Trophoblast cell (in vitro differentiated cells and primary cell): ENCODE measurements around the gene SLC7A5.
"Not testable (repeated sequence)": the region's sequence is repeated elsewhere in the genome, so short reads cannot be mapped to it uniquely, and the experiment has no call there.

Source experiments
- DNase-seq, 2 donors: peaks; one replicate each; pipeline ENCODE4 v3.0.0-alpha.2; 2016
- H2AFZ ChIP-seq: 2 replicates; pipeline ENCODE4 v1.6.1; 2013; ENCODE audit warnings: low read length, moderate library complexity, mild to moderate bottlenecking; ENCODE audit not compliant: insufficient read depth, poor library complexity
- H2AK5ac ChIP-seq: 2 replicates; pipeline ENCODE4 v1.6.1; 2013; ENCODE audit warnings: mild to moderate bottlenecking, low read length
- H2BK120ac ChIP-seq: 2 replicates; pipeline ENCODE4 v1.6.1; 2013; ENCODE audit warnings: low read length, mild to moderate bottlenecking, moderate library complexity; ENCODE audit not compliant: insufficient read depth, poor library complexity
- H2BK12ac ChIP-seq: 2 replicates; pipeline ENCODE4 v1.6.1; 2013; ENCODE audit warnings: mild to moderate bottlenecking, low read length, moderate library complexity
- H2BK5ac ChIP-seq: 2 replicates; pipeline ENCODE4 v1.6.1; 2013; ENCODE audit warnings: low read length, low read depth, moderate library complexity, mild to moderate bottlenecking; ENCODE audit not compliant: poor library complexity
- H3K14ac ChIP-seq: 2 replicates; pipeline ENCODE4 v1.6.1; 2013; ENCODE audit warnings: mild to moderate bottlenecking, low read length
- H3K18ac ChIP-seq: 2 replicates; pipeline ENCODE4 v1.6.1; 2013; ENCODE audit warnings: mild to moderate bottlenecking, low read length
- H3K23ac ChIP-seq: 2 replicates; pipeline ENCODE4 v1.6.1; 2013; ENCODE audit warnings: low read length
- H3K27ac ChIP-seq: 2 replicates; pipeline ENCODE4 v1.5.1; 2013; ENCODE audit warnings: low read depth, mild to moderate bottlenecking, inconsistent platforms, low read length, moderate library complexity
- H3K27me3 ChIP-seq: 2 replicates; pipeline ENCODE4 v1.6.1; 2013; ENCODE audit warnings: inconsistent platforms, mild to moderate bottlenecking, low read length, moderate library complexity; ENCODE audit not compliant: insufficient read depth
- H3K36me3 ChIP-seq, 2 experiments: 1 replicate in 1 of 2; 2 replicates in 1 of 2; pipeline ENCODE4 v1.6.1; 2013; ENCODE audit warnings: low read length in 2 of 2, mild to moderate bottlenecking in 2 of 2, moderate library complexity in 1 of 2; ENCODE audit not compliant: insufficient read depth in 2 of 2, control insufficient read depth in 1 of 2
- H3K4ac ChIP-seq: 2 replicates; pipeline ENCODE4 v1.6.1; 2013; ENCODE audit warnings: low read depth, mild to moderate bottlenecking, low read length, moderate library complexity
- H3K4me1 ChIP-seq, 2 experiments: 1 replicate in 1 of 2; 2 replicates in 1 of 2; pipeline ENCODE4 v1.6.1; 2013; ENCODE audit warnings: low read length in 2 of 2, mild to moderate bottlenecking in 2 of 2, moderate library complexity in 1 of 2; ENCODE audit not compliant: insufficient read depth in 2 of 2, control insufficient read depth in 1 of 2
- H3K4me2 ChIP-seq: 2 replicates; pipeline ENCODE4 v1.6.1; 2013; ENCODE audit warnings: inconsistent platforms, mild to moderate bottlenecking, low read length, moderate library complexity
- H3K4me3 ChIP-seq: 2 replicates; pipeline ENCODE4 v1.5.1; 2013; ENCODE audit warnings: mild to moderate bottlenecking, low read depth, low read length, inconsistent platforms
- H3K79me1 ChIP-seq: one replicate; pipeline ENCODE4 v1.6.1; 2013; ENCODE audit warnings: low read length
- H3K79me2 ChIP-seq: 2 replicates; pipeline ENCODE4 v1.6.1; 2013; ENCODE audit warnings: low read length, mild to moderate bottlenecking; ENCODE audit not compliant: control insufficient read depth, insufficient read depth, poor library complexity
- H3K9ac ChIP-seq: 2 replicates; pipeline ENCODE4 v1.6.1; 2013; ENCODE audit warnings: mild to moderate bottlenecking, low read length
- H3K9me3 ChIP-seq: 2 replicates; pipeline ENCODE4 v1.6.1; 2013; ENCODE audit warnings: low read depth, mild to moderate bottlenecking, control low read depth, inconsistent platforms, low read length; ENCODE audit not compliant: insufficient read depth
- H4K12ac ChIP-seq: 2 replicates; pipeline ENCODE4 v1.6.1; 2013; ENCODE audit warnings: low read depth, mild to moderate bottlenecking, low read length, moderate library complexity
- H4K8ac ChIP-seq: 2 replicates; pipeline ENCODE4 v1.6.1; 2013; ENCODE audit warnings: low read depth, mild to moderate bottlenecking, low read length, moderate library complexity
- H4K91ac ChIP-seq: one replicate; pipeline ENCODE4 v1.6.1; 2013; ENCODE audit warnings: low read depth, mild to moderate bottlenecking, low read length, moderate library complexity
- WGBS: extraction: QIAGEN DNeasy Blood & Tissue Kit; methylation state at CpG from one replicate; pipeline ENCODE4 v1.1.7; 2013; ENCODE audit warnings: missing lambda C conversion rate; ENCODE audit not compliant: insufficient read length, insufficient coverage; ENCODE audit errors: extremely low coverage; 5-methylcytosine and 5-hydroxymethylcytosine counted together

The SLC7A5 gene

DNA sequence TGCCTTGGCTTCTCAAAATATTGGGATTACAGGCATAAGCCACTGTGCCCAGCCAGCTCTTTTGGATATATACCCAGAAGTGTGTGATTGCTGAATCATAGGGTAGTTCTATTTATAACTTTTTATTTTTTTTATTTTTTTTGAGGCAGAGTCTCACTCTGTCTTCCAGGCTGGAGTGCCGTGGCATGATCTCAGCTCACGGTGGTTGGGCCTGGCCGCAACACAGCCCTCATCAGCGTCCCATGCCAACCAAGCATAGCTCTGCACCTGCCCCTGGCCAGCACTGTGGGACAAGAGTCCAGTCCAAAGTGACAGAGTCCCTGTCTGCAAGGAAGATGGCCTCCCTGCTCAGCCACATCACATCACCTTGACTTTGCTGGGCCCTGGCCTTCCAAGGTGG, 24.7 kb upstream of the SLC7A5 start:
- H2BK5ac ChIP-seq, H4K12ac ChIP-seq, H3K79me1 ChIP-seq, H3K79me2 ChIP-seq, H3K23ac ChIP-seq, H3K18ac ChIP-seq, H4K91ac ChIP-seq, H3K9ac ChIP-seq, H2BK120ac ChIP-seq, H2AK5ac ChIP-seq, H3K36me3 ChIP-seq, H3K4me2 ChIP-seq, H2BK12ac ChIP-seq, H3K27me3 ChIP-seq, DNase-seq, H3K4me3 ChIP-seq, H3K9me3 ChIP-seq, H4K8ac ChIP-seq, H3K4me1 ChIP-seq, H3K4ac ChIP-seq, H3K27ac ChIP-seq, H2AFZ ChIP-seq, H3K14ac ChIP-seq: not testable (repeated sequence)
- WGBS = no CpG with 5 or more reads among the region's 4 CpGs

DNA sequence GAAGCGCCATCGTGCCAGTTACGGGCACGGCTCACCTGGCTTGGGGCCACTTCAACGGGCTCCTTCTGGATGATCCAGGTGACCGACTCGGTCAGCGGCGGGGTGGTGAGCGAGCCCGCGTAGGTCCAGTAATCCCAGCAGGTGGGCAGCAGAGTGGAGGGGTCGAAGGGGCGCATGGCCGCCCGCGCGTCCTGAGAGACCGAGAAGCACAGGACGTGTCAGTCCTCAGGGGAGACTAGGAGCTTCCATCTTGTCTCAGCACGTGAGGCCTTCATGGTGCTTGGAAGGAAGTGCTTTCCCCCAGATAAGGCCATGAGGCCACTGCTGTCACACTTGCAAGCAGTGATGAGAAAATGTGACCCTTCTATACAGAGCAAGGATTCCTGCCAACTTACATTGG, 22.5 kb upstream of the SLC7A5 start:
- Histone ChIP-seq H3K27me3 (no peaks in the 10 kb centered on the region), H3K23ac (no peak overlapping the region), H3K79me2 (no peaks in the 10 kb centered on the region), H2BK5ac (no peak overlapping the region), H3K36me3 (no peaks in the 10 kb centered on the region), H3K9me3 (no peaks in the 10 kb centered on the region), H3K79me1 (no peaks in the 10 kb centered on the region), H3K4me1 (peaks cover 0 to 2% of the 10 kb centered on the region in 2 experiments), H3K14ac (no peak overlapping the region), H2BK120ac (no peak overlapping the region), H2BK12ac (no peak overlapping the region), H2AFZ (no peak overlapping the region), H3K18ac (no peak overlapping the region), H3K27ac (no peak overlapping the region), H2AK5ac (no peak overlapping the region), H3K4me2 (no peak overlapping the region), H4K91ac (no peak overlapping the region), H3K4me3 (no peak overlapping the region), H4K8ac (no peak overlapping the region), H3K4ac (no peak overlapping the region), H4K12ac (no peak overlapping the region), H3K9ac (no peak overlapping the region)
- DNase-seq = no peak
- no CpG with 5 or more reads among the region's 21 CpGs for WGBS

DNA sequence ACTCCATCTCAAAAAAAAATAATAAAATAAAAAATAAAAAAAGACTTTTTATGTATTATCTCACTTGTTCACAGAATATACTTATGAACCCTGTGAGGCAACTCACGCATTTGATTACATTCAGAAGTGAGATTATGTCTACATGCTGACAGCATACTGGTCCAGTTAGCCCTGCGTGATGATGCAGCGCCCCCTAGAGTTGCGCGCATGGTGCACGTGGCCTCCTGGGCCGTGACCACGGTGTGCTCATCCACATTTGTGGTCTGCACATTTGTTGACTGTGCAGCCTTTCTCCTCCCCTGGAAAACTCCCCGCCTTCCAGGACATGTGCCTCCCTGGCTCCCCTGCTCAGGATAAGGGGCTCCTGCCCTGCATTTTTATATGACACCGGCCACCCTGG, 20.5 kb upstream of the SLC7A5 start:
- not testable (repeated sequence) for H2BK120ac ChIP-seq, H3K18ac ChIP-seq, H3K4me1 ChIP-seq, H3K14ac ChIP-seq, H3K27ac ChIP-seq, H3K9me3 ChIP-seq, H3K4ac ChIP-seq, H4K91ac ChIP-seq, H4K12ac ChIP-seq, H4K8ac ChIP-seq, H3K4me3 ChIP-seq, H3K79me2 ChIP-seq, H2AK5ac ChIP-seq, H2BK5ac ChIP-seq, H3K79me1 ChIP-seq, H3K36me3 ChIP-seq, H2AFZ ChIP-seq, H3K4me2 ChIP-seq, H3K23ac ChIP-seq, H2BK12ac ChIP-seq, H3K27me3 ChIP-seq, H3K9ac ChIP-seq
- no CpG with 5 or more reads among the region's 10 CpGs for WGBS
- peak in 1 of 2 donors; percentile 28 for DNase-seq

DNA sequence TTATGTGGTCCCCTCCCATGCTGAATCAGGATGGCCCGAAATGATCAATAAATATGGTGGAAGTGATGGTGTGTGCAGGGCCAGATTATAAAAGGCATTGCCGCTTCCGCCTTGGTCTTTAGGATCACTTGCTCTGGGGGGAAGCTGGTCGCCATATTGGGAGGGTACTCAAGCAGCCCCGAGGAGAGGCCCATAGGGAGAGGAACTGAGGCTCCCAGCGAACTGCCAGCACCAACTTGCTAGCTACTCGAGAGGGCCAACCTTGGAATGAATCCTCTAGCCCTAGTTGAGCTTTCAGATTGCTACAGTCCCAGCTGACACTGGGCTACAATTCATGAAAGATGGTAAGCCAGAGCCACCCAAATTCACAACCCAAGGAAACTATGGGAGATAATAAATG, 19.0 kb upstream of the SLC7A5 start:
- not testable (repeated sequence) for H2BK120ac ChIP-seq, H4K12ac ChIP-seq, H3K36me3 ChIP-seq, H3K9ac ChIP-seq, H4K91ac ChIP-seq, H3K4me1 ChIP-seq, H3K18ac ChIP-seq, H3K4me3 ChIP-seq, H3K23ac ChIP-seq, H3K4me2 ChIP-seq, H2BK12ac ChIP-seq, H3K79me1 ChIP-seq, H3K27ac ChIP-seq, H2AFZ ChIP-seq, DNase-seq, H3K79me2 ChIP-seq, H3K9me3 ChIP-seq, H2BK5ac ChIP-seq, H3K14ac ChIP-seq, H3K27me3 ChIP-seq, H3K4ac ChIP-seq, H4K8ac ChIP-seq, H2AK5ac ChIP-seq
- WGBS = no CpG with 5 or more reads among the region's 7 CpGs
